ENCODE results near the gene ZFYVE27.

ZFYVE27 gene

GRCh38 chr10:97752956-97753355 is 16.0 kb downstream of the ZFYVE27 start:
- DNase-seq: no peak

- DNase-seq: no peak
Observed at GRCh38 chr10:97754726-97755125, 17.8 kb downstream of the ZFYVE27 start.

GRCh38 chr10:97755718-97756117 is 18.8 kb downstream of the ZFYVE27 start:
- DNase-seq: no peak

- no peak for DNase-seq
Observed at GRCh38 chr10:97757471-97757870, 20.5 kb downstream of the ZFYVE27 start.

GRCh38 chr10:97759158-97759887 is 22.4 kb downstream of the ZFYVE27 start:
- DNase-seq: peak; percentile 60

- DNase-seq: peak; percentile 13
Observed at GRCh38 chr10:97759946-97760345, 23.0 kb downstream of the ZFYVE27 start.

GRCh38 chr10:97760461-97761257 is 23.7 kb downstream of the ZFYVE27 start:
- no peak for DNase-seq

GRCh38 chr10:97761331-97761865 is 24.5 kb downstream of the ZFYVE27 start:
- DNase-seq: no peak

- DNase-seq: no peak
Observed at GRCh38 chr10:97762056-97762455, 25.1 kb downstream of the ZFYVE27 start.

- no peak for DNase-seq
Observed at GRCh38 chr10:97762816-97763215, 25.9 kb downstream of the ZFYVE27 start.

GRCh38 chr10:97763411-97763810 is 26.5 kb downstream of the ZFYVE27 start:
- no peak for DNase-seq

GRCh38 chr10:97763947-97764346 is 27.0 kb downstream of the ZFYVE27 start:
- DNase-seq: no peak

- no peak for DNase-seq
Observed at GRCh38 chr10:97764519-97764931, 27.6 kb downstream of the ZFYVE27 start.

GRCh38 chr10:97765201-97765600 is 28.3 kb downstream of the ZFYVE27 start:
- no peak for DNase-seq

GRCh38 chr10:97766106-97766810 is 29.3 kb downstream of the ZFYVE27 start:
- no peak for DNase-seq

- no peak for DNase-seq
Observed at GRCh38 chr10:97766996-97767924, 30.3 kb downstream of the ZFYVE27 start.

- DNase-seq: no peak
Observed at GRCh38 chr10:97768322-97769315, 31.7 kb downstream of the ZFYVE27 start.

GRCh38 chr10:97770255-97770654 is 33.3 kb downstream of the ZFYVE27 start:
- no peak for DNase-seq

GRCh38 chr10:97771055-97771891 is 34.3 kb downstream of the ZFYVE27 start:
- no peak for DNase-seq

Data from activated T-cell treated with anti-CD3 and anti-CD28 coated beads, Interleukin-2, amount 50 U/mL, for 1 hour (primary cell).